Parathyroid adenoma (tissue), 2 donors: ENCODE data around the gene TMEM130.

Source experiments
- H2AFZ ChIP-seq: fragments of 300-600 bp; sonication (generic); one replicate; pipeline ENCODE4 v1.7.0; 2017; ENCODE audit warnings: antibody characterized with exemption, mild to moderate bottlenecking
- H3K27ac ChIP-seq: fragments of 300-600 bp; sonication (generic); one replicate; pipeline ENCODE4 v1.7.0; 2017
- H3K27me3 ChIP-seq: fragments of 300-600 bp; sonication (generic); one replicate; pipeline ENCODE4 v1.7.0; 2017; ENCODE audit warnings: low read length; ENCODE audit not compliant: control insufficient read depth, insufficient read depth
- H3K36me3 ChIP-seq: fragments of 300-600 bp; sonication (generic); one replicate; pipeline ENCODE4 v1.7.0; 2017; ENCODE audit warnings: low read length; ENCODE audit not compliant: control insufficient read depth, insufficient read depth
- H3K4me1 ChIP-seq: fragments of 300-600 bp; sonication (generic); one replicate; pipeline ENCODE4 v1.7.0; 2017; ENCODE audit warnings: control low read depth
- H3K4me2 ChIP-seq: fragments of 300-600 bp; sonication (generic); one replicate; pipeline ENCODE4 v1.7.0; 2017; ENCODE audit warnings: low read length
- H3K4me3 ChIP-seq: fragments of 300-600 bp; sonication (generic); one replicate; pipeline ENCODE4 v1.7.0; 2017; ENCODE audit warnings: low read depth, low read length
- H3K79me2 ChIP-seq: fragments of 300-600 bp; sonication (generic); one replicate; pipeline ENCODE4 v1.7.0; 2017; ENCODE audit warnings: control low read depth
- H3K9ac ChIP-seq: fragments of 300-600 bp; sonication (generic); one replicate; pipeline ENCODE4 v1.7.0; 2017; ENCODE audit warnings: mild to moderate bottlenecking
- H3K9me3 ChIP-seq: fragments of 300-600 bp; sonication (generic); one replicate; pipeline ENCODE4 v1.7.0; 2017; ENCODE audit warnings: low read length; ENCODE audit not compliant: control insufficient read depth
- TF ChIP-seq, protein P1 (sequence below): fragments of 300-600 bp; sonication (generic); IDR thresholded peaks from one replicate; pipeline ENCODE4 v1.7.0; 2017; ENCODE audit warnings: antibody characterized with exemption, mild to moderate bottlenecking
- donor health status: primary hyperparathyroidism.

The TMEM130 gene

DNA sequence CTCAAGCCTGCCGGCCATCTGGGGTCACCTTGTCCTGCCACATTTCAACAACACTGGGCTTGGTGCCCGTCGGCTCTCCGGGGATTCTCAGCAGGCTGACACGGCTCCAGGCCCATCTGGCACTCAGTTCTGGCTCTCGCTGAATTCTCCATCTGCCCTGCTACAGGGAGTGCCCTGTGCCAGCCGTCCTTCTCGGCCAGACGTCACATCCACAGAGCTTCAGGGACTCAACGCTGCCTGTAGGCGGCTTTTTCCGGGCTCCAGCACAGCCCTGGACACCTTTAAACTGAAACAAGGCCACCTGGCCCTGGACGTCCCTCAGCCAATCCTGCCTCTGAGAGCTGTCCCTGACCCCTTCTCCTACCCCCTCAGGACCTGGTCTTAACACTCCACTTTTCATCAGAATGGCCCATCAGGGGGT, 43.0 kb downstream of the TMEM130 start:
- no peaks in the 10 kb centered on the region for H3K4me1 ChIP-seq
- no peaks in the 10 kb centered on the region for H3K9me3 ChIP-seq
- H3K27ac ChIP-seq = no peak overlapping the region
- H3K4me3 ChIP-seq = no peak overlapping the region
- H3K79me2 ChIP-seq = no peaks in the 10 kb centered on the region
- TF ChIP-seq, protein P1, sequence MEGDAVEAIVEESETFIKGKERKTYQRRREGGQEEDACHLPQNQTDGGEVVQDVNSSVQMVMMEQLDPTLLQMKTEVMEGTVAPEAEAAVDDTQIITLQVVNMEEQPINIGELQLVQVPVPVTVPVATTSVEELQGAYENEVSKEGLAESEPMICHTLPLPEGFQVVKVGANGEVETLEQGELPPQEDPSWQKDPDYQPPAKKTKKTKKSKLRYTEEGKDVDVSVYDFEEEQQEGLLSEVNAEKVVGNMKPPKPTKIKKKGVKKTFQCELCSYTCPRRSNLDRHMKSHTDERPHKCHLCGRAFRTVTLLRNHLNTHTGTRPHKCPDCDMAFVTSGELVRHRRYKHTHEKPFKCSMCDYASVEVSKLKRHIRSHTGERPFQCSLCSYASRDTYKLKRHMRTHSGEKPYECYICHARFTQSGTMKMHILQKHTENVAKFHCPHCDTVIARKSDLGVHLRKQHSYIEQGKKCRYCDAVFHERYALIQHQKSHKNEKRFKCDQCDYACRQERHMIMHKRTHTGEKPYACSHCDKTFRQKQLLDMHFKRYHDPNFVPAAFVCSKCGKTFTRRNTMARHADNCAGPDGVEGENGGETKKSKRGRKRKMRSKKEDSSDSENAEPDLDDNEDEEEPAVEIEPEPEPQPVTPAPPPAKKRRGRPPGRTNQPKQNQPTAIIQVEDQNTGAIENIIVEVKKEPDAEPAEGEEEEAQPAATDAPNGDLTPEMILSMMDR = no peak
- H3K27me3 ChIP-seq = no peaks in the 10 kb centered on the region
- H3K36me3 ChIP-seq = no peaks in the 10 kb centered on the region
- H3K9ac ChIP-seq = no peak overlapping the region
- H3K4me2 ChIP-seq = no peak overlapping the region
- no peak overlapping the region for H2AFZ ChIP-seq

- no peaks in the 10 kb centered on the region for H3K79me2 ChIP-seq
- no peak overlapping the region for H3K4me3 ChIP-seq
- no peak overlapping the region for H3K4me2 ChIP-seq
- H2AFZ ChIP-seq = no peak overlapping the region
- no peaks in the 10 kb centered on the region for H3K4me1 ChIP-seq
- TF ChIP-seq, protein P1 = no peak
- no peak overlapping the region for H3K27ac ChIP-seq
- no peaks in the 10 kb centered on the region for H3K36me3 ChIP-seq
- H3K9ac ChIP-seq = no peak overlapping the region
- no peaks in the 10 kb centered on the region for H3K9me3 ChIP-seq
- H3K27me3 ChIP-seq = no peaks in the 10 kb centered on the region
These were observed 43.4 kb downstream of the TMEM130 start for GRCh38 chr7:98826387-98826786.

DNA sequence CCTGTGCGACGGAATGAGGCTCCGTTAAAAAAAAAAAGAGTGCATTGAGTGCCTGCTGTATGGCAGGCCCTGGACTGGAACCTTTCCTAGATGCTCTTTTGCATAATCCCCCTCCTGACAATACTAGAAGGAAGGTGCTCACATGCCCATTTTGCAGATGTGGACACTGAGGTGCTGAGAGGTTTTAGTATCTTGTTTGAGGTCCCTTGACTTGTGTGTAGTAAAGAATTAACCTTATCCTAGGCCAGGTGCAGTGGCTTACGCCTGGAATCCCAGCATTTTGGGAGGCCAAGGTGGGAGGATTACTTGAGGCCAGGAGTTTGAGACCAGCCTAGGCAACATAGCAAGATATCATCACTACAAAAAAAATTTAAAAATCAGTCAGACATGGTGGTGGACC, 46.6 kb downstream of the TMEM130 start:
- H3K36me3 ChIP-seq = no peaks in the 10 kb centered on the region
- H3K9me3 ChIP-seq = no peaks in the 10 kb centered on the region
- H3K4me3 ChIP-seq = no peak overlapping the region
- H3K27ac ChIP-seq = no peak overlapping the region
- no peak overlapping the region for H2AFZ ChIP-seq
- TF ChIP-seq, protein P1 = no peak
- no peak overlapping the region for H3K4me2 ChIP-seq
- H3K4me1 ChIP-seq = no peaks in the 10 kb centered on the region
- no peak overlapping the region for H3K9ac ChIP-seq
- H3K27me3 ChIP-seq = no peaks in the 10 kb centered on the region
- H3K79me2 ChIP-seq = no peaks in the 10 kb centered on the region

GRCh38 chr7:98821348-98821747, 48.5 kb downstream of the TMEM130 start:
- TF ChIP-seq, protein P1 = no peak
- Histone ChIP-seq H3K27me3 (no peaks in the 10 kb centered on the region), H3K79me2 (no peaks in the 10 kb centered on the region), H3K36me3 (no peaks in the 10 kb centered on the region), H3K4me1 (no peaks in the 10 kb centered on the region), H2AFZ (no peak overlapping the region), H3K9ac (no peak overlapping the region), H3K4me3 (no peak overlapping the region), H3K27ac (no peak overlapping the region), H3K9me3 (no peaks in the 10 kb centered on the region), H3K4me2 (no peak overlapping the region)

DNA sequence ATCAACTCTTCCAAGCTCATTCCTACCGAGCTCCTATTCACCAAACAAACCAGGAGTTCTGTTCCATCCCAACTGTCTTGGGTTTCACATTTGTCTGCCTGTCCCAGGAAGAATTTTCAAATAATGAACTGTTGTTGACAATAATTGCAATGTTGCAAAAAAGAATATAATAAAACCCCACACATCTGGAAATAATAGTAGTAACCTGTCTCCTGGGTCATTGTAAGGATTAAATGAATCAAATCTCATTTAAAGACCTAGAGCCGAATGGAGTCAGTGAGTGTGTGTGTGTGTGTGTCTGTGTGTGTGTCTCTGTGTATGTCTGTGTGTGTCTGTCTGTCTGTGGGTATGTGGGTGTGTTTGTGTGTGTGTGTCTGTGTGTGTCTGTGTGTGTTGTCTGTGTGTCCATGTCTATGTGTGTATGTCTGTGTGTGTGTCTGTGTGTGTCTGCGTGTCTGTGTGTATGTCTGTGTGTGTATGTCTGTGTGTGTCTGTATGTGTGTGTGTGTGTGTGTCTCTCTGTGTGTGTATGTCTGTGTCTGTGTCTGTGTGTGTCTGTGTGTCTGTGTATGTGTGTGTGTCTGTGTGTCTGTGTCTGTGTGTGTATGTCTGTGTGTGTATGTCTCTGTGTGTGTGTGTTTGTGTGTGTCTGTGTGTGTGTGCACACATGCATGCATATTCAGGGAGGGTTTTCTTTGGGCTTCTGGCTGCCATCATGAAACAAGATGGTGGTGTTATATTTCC, 52.7 kb downstream of the TMEM130 start:
- H3K4me2 ChIP-seq = no peak overlapping the region
- H3K9ac ChIP-seq = no peak overlapping the region
- H3K9me3 ChIP-seq = no peaks in the 10 kb centered on the region
- no peak overlapping the region for H2AFZ ChIP-seq
- no peaks in the 10 kb centered on the region for H3K4me1 ChIP-seq
- no peaks in the 10 kb centered on the region for H3K79me2 ChIP-seq
- no peaks in the 10 kb centered on the region for H3K36me3 ChIP-seq
- TF ChIP-seq, protein P1 = no peak
- H3K27me3 ChIP-seq = no peaks in the 10 kb centered on the region
- no peak overlapping the region for H3K27ac ChIP-seq
- H3K4me3 ChIP-seq = no peak overlapping the region
